AG09309 (cell line): ENCODE measurements around the gene LNPK.
"Not testable (repeated sequence)": the region's sequence is repeated elsewhere in the genome, so short reads cannot be mapped to it uniquely, and the experiment has no call there.

ENCODE experiments used
- DNase-seq: peaks from one replicate; pipeline ENCODE4 v3.0.0-alpha.2; 2010; ENCODE audit warnings: low read depth
- H3K4me3 ChIP-seq: 2 replicates; pipeline ENCODE4 v1.5.1; 2011; ENCODE audit warnings: mild to moderate bottlenecking, low read depth, low read length, moderate library complexity; ENCODE audit not compliant: control insufficient read depth
- CTCF ChIP-seq: IDR thresholded peaks from 2 replicates; pipeline ENCODE4 v1.5.1; 2011; ENCODE audit warnings: mild to moderate bottlenecking, low read depth, low read length, inconsistent platforms; ENCODE audit not compliant: insufficient read depth, control insufficient read depth; ENCODE audit errors: missing control alignments

The LNPK gene

DNA sequence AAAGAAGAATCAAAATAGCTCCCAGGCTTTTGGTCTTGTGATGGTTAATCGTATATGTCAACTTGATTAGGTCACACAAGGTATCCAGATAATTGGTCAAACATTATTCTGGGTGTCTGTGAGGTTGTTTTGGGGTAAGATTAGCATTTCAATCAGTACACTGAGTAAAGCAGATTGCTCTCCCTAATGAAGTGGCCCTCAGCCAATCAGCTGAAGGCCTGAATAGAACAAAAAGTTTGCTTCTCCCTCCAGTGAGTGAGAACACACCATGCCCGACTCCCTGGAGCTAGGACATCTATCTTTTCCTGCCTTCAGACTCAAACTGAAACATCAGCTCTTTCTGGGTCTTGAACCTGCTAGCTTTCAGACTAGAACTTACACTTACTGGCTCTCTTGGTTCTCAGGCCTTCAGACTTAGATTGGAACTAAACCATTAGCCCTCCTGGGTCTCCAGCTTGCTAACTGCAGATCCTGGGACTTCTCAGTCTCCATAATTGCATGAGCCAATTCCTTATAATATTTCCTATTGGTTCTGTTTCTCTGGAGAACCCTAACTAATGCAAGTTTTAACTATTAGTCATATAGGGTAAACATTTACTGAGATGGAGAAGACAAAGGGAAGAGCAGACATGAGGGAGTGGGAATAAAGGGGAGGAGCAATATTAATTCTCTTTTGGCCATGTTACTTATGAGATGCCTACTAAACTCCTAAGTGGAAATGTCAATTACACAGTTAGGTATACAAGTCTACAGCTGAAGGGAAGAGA lies 25.5 kb downstream of the LNPK start:
- H3K4me3 ChIP-seq: no peak overlapping the region
- TF ChIP-seq CTCF: no peak
- no peak for DNase-seq

- no peak for TF ChIP-seq CTCF
- no peak for DNase-seq
- no peak overlapping the region for H3K4me3 ChIP-seq
Measured at GRCh38 chr2:175973373-175973772, 28.7 kb downstream of the LNPK start.

DNA sequence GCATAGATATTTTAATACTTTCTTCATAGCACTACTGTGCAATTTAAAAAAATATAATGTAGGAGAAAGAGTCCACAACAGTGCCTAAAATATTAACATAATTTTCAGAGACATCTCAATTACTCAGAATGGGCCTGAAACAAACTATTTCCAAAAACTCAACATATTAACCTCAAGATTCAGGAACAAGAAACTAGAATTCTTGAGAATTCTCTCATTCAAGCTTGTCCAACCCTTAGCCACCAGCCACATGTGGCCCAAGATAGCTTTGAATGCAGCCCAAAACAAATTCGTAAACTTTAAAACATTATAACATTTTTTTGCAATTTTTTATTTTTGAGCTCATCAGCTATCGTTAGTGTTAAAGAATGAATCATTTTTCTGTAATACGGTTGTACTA lies 35.2 kb downstream of the LNPK start:
- no peak for DNase-seq
- no peak overlapping the region for H3K4me3 ChIP-seq
- TF ChIP-seq CTCF: no peak

DNA sequence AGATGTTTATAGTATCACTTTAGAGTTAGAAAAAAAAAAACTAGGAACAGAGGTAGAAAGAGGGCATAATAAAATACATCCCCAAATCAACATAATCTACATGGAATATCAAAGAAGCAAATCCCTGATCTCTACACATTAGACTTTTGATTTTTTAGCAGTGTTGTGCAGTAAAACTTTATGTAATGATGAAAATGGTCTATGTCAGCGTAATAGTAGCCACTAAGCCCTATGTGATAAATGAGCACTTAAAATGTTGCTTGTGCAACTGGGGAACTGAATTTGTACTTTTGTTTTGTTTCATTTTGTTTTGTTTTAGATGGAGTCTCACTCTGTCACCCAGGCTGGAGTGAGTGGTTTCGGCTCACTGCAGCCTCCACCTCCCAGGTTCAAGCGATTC lies 36.3 kb downstream of the LNPK start:
- H3K4me3 ChIP-seq: no peak overlapping the region
- no peak for TF ChIP-seq CTCF
- DNase-seq: no peak

DNA sequence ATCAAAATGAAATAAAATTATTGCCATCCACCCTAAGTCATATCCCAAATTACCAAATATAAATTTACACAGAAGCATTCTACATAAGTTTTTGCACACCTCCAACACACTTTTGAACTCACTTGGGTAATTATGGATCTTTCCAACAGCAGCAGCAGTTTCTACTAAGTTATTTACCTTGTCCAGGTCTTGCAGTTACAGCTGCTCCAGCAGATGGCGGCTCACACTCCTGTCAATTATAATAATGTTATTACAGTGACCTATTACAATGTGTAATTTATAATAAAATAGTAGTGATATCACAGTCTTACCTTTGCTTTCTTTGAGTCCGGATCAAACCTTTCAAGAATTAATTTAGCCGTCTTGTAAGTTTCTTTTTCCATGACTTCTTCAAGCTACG lies 37.9 kb downstream of the LNPK start:
- DNase-seq: no peak
- TF ChIP-seq CTCF: no peak
- H3K4me3 ChIP-seq: no peak overlapping the region

GRCh38 chr2:175963171-175963570 lies 38.9 kb downstream of the LNPK start:
- DNase-seq, H3K4me3 ChIP-seq: not testable (repeated sequence)

DNA sequence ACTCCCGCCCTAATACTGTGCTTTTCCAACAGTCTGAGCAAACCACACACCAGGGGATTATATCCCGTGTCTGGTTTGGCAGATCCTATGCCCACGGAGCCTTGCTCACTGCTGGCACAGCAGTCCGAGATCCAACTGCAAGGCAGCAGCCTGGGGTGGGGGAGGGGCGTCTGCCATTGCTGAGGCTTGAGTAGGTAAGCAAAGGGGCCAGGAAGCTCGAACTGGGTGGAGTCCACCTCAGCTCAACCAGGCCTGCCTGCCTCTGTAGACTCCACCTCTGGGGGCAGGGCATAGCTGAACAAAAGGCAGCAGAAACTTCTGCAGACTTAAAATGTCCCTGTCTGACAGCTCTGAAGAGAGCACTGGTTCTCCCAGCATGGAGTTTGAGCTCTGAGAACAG lies 44.2 kb downstream of the LNPK start:
- TF ChIP-seq CTCF: no peak
- no peak overlapping the region for H3K4me3 ChIP-seq

More for the DNA sequence above, 44.2 kb downstream of the LNPK start:
- no peak for DNase-seq
